Left cardiac atrium (tissue), 4 donors: ENCODE data around the gene DYNC1I1. TPM values are rescaled to one million over a fixed set of nuclear protein-coding genes. Genes with fewer than 3 reads are reported as not detected.
A peak's percentile ranks its signal among the peaks of the same experiment; 100 is the strongest.

Experiments
- ATAC-seq, 2 donors: fragments of 200-7000 bp; cut with Tn5 transposase; one replicate each; pipeline ENCODE4 v1.9.1; 2020; ENCODE audit warnings: mild to moderate bottlenecking in 2 of 2, moderate library complexity in 2 of 2
- DNase-seq: peaks from one replicate; pipeline ENCODE4 v3.0.0-alpha.2; 2020
- intact Hi-C, 2 donors: fragments of 100-400 bp; cut with DNase I; formaldehyde crosslinking; loops; one replicate each; pipeline versions ENCODE4 v1.14.1 to v1.15.1; 2022 to 2023
- total RNA-seq, 2 donors: library from RNA; stranded (reverse); fragmentation: NEBNext Ultra II Directional; extraction: Animal tissue kit (Norgen Biotek cat#: 25700); gene quantifications; one replicate each; pipeline ENCODE4 v1.2.1, GENCODE V29; 2021
- donor health status: DM: no; HTN: yes; CAD: no.
- donor health status: DM: no; HTN: yes; CAD: no; lungs with severe emphysema.
- donor health status: DM: yes; HTN: yes; CAD: no.
- donor health status: Dilated cardiomyopathy.

Gene DYNC1I1
- total RNA-seq, 2 donors from 2014 or later = 18.5 to 23.6 TPM

DNA sequence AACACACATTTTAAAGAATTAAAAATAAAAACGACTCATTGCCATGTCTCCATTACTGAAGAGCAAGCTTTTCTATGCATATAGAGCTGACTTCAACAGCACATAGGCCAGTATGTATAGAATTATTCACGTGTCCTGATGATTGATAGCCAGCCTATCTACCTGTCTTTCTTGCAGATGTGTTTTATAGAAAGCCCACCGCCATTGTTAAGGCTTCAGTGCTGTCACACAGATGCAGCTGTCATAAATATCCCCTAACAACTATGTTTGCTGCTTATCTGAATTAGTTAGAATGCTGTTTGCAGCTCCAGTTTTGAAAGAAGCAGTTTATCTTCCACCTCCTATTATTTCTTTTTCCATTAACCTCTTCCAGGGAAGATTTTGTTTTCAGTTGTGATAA lies 313.6 kb downstream of the DYNC1I1 start:
- intact Hi-C loops = no loop called here
- DNase-seq = no peak
- no peak for ATAC-seq

DNA sequence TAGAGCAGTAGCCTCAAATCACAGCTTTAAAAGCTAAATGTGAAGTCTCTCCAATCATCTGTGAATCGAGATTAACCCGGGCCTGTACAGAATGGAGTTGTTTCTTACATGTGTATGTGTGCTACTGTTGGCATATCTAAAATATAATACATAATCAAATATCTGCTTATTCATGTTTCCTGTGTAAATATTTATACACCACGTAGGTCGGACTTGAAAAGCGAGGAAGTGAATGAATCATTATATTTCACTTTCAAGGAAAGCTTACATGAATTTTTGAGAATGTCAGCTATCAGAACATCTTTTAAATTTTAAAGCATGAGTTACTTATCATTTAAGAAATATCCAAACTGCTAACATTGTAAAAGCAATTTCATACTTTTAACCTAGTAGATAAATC lies 316.2 kb downstream of the DYNC1I1 start:
- ATAC-seq = no peak
- no peak for DNase-seq
- intact Hi-C loops = no loop called here

DNA sequence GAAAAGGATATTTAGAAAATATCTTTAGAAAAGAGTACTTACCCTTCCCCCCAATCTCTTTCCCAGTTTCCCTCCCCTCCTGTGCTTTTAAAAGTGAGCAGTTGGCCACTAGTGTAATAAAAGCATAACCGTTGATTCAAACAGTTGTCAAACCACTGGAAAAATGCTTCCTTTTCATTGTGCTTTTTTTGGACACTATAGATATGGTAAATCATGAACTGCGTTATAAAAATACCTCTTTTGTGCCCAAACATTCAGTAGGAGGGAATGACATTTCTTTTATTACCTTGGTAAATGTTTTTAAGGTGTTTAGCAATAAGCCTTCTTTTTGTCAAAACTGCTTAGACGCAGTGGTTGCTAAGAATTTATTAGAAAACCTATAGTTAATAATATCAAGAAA lies 317.2 kb downstream of the DYNC1I1 start:
- DNase-seq (no peak), ATAC-seq (no peak)
- intact Hi-C loops = no loop called here

DNA sequence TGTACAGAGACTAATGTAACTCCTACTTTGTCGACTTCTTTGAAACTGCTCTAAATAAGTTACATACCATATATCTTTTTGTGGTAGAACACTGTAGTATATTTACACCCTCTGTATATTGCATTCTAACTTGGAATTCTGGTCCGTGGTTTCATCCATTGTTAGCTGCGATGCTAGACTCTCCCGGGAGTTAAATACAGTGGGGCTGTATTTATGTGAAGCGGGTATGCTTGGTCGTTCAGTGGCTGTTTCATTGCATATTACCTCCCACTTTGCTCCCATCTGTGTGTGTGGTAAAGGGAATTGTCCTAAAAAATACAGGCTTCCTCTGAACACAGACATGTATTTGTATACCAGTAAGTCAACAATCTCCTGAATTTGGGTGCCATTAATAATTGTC lies 318.4 kb downstream of the DYNC1I1 start:
- DNase-seq = no peak
- intact Hi-C loops = no loop called here
- no peak for ATAC-seq

DNA sequence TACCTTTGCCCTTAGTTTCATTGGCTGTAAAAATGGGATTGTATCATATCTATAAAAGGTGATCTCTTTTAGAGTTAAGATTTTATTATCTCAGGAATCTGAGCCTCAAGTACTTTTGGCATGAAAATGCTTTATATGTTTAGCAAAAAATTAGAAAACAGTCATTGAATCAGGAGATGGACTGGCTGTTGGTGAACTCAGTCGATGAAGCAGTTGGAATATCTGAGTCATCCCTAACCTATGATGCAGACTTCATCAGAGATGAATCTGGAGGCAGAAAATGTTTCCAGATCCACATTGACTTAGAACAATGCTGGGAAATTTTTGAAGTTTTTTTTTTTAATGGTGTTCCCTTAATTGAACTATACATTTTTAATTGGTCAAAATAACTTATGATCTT lies 321.1 kb downstream of the DYNC1I1 start:
- no peak for DNase-seq
- intact Hi-C loops = no loop called here
- peak in 1 of 2 donors; percentile 41 for ATAC-seq

DNA sequence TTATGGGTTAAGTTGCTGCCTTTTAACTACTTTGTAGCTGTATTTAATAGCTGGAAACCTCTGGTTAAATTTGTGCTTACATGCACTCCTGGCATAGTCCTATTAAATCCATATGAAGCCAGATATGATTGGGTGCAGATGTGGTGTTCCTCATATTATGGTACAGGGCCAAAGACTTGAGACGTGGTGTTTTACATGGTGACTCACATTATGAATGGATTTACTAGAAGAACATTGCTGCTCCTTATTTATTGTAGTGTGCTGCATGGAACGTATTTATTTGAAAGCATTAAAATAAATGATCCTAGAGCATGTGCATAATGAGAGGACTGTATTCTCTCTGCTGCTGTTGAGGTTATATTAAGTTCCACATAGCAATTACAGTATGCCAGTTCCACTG lies 325.5 kb downstream of the DYNC1I1 start:
- intact Hi-C loops = no loop called here
- DNase-seq (no peak), ATAC-seq (no peak)

DNA sequence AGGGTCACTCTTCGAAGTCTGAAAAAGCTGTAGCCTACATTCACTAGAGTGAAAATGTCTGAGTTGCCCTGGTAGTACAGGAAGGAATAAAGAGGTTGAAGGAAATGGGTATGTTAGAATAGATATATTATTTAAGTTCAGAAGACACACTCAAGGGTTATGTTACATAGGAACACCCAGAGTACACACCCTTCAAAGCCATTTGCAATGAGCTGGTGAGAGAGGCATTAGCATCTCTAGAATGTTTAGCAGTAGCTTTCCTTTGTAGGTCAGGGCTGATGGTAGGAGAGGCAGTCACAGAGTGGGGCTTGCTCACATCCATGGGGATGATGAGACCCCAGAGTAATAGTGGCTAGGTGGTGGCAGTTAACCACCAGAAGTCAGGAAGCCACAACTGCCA lies 328.4 kb downstream of the DYNC1I1 start:
- intact Hi-C loops = no loop called here
- ATAC-seq (no peak), DNase-seq (no peak)

DNA sequence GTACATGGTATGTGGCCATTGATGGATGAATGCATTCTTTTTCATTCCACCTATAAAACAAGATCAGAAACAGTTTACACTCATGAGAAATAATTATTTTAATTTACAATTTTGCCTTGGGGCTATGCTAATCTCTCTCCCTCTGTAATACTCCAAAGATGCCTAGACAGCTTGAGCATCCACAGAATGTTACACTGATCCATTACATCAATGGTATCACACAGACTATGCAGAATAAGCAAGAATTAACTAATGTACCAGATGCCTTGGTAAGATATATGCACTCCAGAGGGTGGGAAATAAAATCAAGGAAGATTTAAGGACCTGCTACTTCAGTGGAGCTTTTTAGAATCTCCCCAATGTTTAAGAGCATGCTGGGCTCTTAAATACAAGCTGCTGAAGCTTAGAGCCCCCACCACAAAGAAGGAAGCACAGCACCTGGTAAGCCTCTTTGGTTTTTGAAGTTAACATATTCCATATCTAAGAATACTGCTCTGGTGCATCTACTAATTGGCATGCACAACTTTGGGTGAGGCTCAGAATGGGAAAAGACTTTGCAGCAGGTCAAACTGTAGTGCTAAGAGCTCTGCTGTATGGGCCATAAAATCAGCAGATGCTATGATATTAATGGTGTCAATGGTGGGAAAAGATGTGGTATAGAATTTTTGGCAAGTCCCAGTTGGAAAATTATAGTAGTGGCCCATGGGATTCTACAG lies 329.9 kb downstream of the DYNC1I1 start:
- ATAC-seq (no peak), DNase-seq (no peak)
- intact Hi-C loops = no loop called here

DNA sequence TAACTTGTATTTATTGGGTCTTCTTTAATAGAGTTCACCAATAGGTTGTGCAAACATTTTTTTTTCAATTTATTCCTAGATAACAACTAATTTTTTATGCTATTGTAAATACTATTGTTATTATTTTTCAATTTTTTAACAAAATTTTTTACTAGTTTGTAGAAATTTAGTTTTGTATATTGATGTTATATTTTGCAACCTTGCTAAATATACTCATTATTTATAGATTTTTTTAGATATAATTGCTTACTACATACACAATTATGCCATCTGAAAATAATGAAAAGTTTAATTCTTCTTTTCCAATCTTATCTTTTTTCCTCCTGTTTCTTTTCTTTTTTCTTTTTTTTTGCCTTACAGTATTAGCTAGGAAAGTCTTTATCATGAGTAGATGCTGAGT lies 332.6 kb downstream of the DYNC1I1 start:
- intact Hi-C loops = no loop called here
- ATAC-seq (no peak), DNase-seq (no peak)

DNA sequence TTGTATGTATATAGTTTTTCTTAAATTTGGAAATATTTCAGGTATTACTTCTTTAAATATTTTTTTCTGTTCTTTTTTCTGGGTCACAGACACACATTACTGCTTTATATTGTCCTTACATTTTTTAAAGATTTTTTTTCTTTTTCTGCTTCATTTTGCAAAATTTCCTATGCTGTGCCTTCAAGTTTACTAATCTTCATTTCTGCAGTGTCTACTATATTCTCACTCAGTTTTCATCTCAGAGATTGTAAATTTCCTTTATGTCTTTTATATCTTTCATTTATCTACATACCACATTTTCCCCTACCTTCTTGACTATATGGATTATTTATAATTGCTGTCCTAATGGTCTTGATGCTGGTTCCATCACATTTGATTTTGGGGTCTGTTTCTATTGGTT lies 339.1 kb downstream of the DYNC1I1 start:
- intact Hi-C loops = no loop called here
- DNase-seq = no peak
- ATAC-seq = no peak

DNA sequence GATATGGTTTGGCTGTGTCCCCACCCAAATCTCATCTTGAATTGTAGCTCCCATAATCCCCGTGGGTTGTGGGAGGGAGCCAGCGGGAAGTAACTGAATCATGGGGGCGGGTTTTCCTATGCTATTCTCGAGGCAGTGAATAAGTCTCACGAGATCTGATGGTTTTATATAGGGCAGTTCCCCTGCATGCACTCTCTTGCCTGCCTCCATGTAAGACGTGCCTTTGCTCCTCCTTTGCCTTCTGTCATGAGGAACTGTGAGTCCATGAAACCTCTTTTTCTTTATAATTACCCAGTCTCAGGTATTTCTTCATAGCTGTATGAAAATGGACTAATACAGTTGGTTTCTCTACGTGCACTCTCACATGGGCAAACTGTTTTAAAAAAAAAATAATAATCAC lies 341.8 kb downstream of the DYNC1I1 start:
- intact Hi-C loops = no loop called here
- DNase-seq = no peak
- no peak for ATAC-seq

DNA sequence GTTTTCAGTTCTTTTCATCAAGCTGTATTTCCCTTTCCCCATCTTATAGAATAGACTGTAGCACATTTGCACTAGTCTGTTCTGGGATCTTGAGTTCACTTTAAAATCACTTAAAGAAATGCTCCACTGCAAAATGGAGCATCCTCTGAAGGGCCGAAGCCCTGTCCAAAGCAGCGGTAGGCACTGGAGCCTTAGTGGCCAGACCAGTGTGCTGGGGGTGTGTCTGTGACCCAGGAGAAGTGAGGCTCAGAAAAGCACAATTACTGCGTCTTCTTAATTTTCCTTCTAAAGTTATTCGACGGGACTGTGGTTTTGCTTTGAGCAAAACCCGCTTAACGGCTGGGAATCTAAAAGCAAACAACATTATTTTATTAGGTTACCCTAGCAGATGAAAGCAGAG lies 343.8 kb downstream of the DYNC1I1 start:
- ATAC-seq = no peak
- intact Hi-C loops = no loop called here
- no peak for DNase-seq

DNA sequence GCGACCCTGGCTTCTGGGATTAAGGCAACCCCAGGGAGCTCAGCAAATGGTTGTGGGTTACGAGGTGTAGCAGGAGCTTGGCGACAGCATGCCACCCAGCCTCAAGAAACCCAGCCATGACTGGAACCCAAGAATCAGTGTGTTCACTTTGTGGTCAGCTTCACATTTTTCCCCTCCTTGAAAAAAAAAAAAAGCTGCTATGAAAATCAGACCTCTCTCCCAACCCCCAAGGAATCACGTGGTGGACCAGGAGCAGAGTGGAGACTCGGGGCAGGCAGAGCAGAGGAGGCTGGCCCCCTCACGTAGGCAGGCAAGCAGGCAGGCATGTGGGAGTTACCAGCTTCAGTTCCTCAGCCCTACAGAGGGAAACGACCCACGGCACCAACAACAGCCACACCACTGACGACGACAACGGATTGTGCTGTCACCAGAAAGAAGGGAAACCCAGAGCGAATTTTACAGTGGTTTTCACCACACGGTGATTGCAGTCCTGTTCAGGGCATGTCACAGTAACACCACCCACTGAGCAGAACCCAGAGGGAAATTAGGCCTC lies 346.2 kb downstream of the DYNC1I1 start:
- DNase-seq = no peak
- ATAC-seq = no peak
- intact Hi-C loops = no loop called here

DNA sequence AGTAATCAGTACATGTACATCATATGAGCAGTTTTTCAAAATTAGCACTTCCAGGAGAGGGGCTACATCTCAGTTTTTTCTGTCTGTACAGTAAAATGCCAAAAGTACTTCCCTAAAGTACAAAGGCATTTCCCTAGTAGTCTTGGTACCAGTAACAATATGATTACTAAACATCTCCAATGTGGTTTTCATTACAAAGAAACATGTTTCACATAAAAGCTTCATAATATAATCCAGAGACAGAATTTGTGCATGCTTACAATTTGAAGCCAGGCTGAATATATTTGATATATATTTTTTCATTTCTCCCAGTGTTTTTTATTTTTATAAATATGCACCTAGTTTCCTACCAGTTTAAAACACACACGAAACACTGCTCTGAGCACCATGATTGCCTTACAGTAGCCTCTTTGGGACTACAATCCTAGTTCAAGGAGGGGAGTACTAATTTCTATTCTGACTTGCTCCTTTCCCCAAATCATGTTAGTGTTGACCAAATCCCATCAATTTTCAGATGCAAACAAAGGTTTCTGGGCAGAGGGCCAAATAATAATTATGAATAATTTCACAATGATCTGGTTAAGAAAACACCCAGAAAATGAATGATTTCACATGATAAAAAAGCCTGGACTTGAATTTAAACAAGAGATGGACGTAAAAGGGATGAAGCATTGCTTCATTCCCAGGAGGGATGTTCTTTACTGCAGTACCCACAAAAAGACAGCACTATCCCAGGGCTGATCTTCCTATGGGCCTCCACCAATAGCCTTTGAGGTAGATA lies 348.3 kb downstream of the DYNC1I1 start:
- intact Hi-C loops = no loop called here
- ATAC-seq = no peak

DNA sequence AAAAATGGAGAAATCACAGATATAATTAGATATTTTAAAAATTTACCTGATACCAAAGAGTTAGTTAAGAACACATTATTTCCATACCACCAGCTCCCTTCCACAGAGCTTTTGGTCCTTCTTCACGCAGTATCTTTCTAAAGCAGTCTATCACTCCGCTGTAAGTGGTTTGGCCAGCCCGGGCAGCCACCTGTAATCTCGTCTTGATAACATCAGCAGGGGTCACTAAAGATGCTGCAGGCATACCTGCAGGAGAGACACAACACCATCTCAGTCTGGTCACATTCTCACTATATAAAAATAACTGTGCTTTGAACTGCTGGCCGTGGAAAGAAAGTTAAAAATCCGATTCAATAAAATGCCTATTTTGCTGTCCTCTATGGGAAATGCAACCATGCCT lies 349.4 kb downstream of the DYNC1I1 start:
- intact Hi-C loops = no loop called here

More for the DNA sequence above, 348.3 kb downstream of the DYNC1I1 start:
- no peak for DNase-seq

DNA sequence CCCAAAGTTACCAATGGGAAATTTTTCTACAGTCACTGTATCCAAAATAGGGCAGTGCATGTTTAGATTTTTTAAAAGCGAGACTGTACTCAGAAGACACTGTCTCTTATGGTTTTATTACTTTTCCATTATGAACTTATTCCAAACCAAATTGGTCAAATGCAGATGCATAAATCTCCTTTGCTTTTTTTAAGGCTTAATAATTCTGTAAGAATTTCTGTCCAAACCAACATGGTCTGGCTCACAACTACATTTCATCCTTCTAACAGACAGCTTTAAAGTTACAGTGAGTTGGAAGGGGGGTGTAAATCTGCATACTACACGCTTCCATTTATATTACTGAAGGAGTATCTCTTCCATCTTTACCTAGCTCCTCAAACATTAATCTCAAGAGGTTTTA lies 350.4 kb downstream of the DYNC1I1 start:
- intact Hi-C loops = no loop called here
- no peak for DNase-seq
- no peak for ATAC-seq

More for the DNA sequence above, 349.4 kb downstream of the DYNC1I1 start:
- ATAC-seq (no peak), DNase-seq (no peak)

DNA sequence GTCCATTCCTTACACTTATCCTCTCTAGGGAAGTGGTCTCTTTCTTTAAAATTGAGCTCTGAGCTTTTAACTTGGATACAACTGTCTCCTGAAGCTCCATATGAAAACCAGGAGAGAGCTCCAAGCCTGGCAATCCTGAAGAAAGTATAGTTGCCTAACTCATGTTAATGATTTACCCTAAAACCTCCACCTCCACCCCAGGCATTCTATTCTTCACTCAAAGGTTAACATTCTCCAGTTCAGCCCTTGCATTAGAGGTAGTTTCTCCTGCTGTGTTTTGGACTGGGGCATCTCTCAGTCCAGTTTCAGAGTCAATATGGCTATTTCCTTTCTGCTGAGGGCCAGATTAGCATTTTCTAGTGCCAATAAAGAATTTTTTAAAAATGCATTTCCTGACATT lies 354.0 kb downstream of the DYNC1I1 start:
- intact Hi-C loops = no loop called here
- ATAC-seq (no peak), DNase-seq (no peak)

DNA sequence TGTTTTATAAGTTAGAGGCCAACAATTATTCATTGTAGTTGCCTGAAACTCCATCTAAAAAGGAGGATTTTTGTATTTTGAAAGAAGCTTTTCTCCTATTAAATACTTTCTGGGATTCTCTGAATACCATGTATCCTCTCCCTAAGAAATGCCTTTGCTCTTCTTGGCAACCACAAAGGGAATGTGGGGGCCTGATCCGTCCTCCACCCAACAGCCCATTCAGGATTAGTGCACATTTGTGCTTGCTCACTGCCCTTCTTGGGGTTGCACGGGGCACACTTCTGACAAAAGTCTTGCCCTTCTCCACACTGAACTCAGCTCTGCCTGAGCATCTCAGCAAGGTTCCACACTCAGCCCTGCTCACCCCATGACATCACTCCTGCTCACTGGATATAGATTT lies 355.4 kb downstream of the DYNC1I1 start:
- intact Hi-C loops = no loop called here
- ATAC-seq (no peak), DNase-seq (no peak)

DNA sequence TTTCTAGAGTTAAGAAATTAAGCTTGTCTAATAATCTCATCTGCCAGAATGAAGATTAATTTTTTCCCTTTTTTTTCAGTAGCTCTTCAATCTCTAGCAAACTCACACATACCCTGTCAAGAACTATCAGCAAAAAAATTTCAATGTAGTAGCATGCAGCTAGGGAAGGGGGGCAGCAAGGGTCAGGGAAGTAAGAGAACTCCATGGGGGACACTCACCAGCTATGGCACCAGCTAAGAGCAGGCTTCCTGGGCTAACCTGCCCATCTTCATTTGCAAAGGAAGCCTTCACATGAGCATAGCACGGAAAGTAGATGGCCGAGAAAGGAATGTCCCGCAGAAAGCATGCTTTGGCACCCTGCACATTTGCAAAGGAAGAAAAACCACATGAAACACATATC lies 359.2 kb downstream of the DYNC1I1 start:
- ATAC-seq = no peak
- no peak for DNase-seq
- intact Hi-C loops = no loop called here

DNA sequence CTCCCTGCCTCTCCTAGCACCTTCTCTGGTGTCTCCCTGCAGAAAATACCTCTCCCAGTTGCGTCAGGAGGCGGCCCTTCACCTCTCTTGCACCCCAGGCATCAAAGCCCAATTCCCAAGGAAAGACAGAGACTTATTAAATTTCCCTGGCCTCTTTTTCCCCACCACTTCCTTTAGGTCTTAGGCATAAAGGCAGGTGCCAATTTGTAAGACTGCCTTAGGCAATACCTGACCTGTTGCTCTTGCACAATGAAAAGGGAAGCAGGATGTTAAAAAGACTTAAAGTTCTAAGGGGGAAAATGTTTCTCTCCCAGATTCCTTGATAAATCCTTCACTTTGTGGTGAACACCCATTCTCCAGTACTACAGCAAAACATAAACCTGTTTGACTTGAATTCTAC lies 362.9 kb downstream of the DYNC1I1 start:
- intact Hi-C loops = no loop called here
- DNase-seq (no peak), ATAC-seq (no peak)
